Measurements from ENCODE around the gene PPP6R3.
"Not testable (repeated sequence)": the region's sequence is repeated elsewhere in the genome, so short reads cannot be mapped to it uniquely, and the experiment has no call there.

The PPP6R3 gene

GRCh38 chr11:68601147-68601546 is 140.6 kb downstream of the PPP6R3 start:
- no peak for DNase-seq (ENCODE audit: low spot score)

GRCh38 chr11:68609761-68610160 is 149.2 kb downstream of the PPP6R3 start:
- no peak for DNase-seq (ENCODE audit: low spot score)

- no peak for DNase-seq (ENCODE audit: low spot score)
Measured at GRCh38 chr11:68610452-68611116, 150.0 kb downstream of the PPP6R3 start.

GRCh38 chr11:68615657-68616056 is 155.1 kb downstream of the PPP6R3 start:
- DNase-seq (ENCODE audit: low spot score), result no peak

- DNase-seq (ENCODE audit: low spot score), result no peak
Measured at GRCh38 chr11:68617925-68618809, 157.6 kb downstream of the PPP6R3 start.

GRCh38 chr11:68621826-68622225 is 161.3 kb downstream of the PPP6R3 start:
- no peak for DNase-seq (ENCODE audit: low spot score)

GRCh38 chr11:68623706-68624105 is 163.2 kb downstream of the PPP6R3 start:
- DNase-seq (ENCODE audit: low spot score), result not testable (repeated sequence)

- DNase-seq (ENCODE audit: low spot score), result not testable (repeated sequence)
Measured at GRCh38 chr11:68625069-68625468, 164.5 kb downstream of the PPP6R3 start.

- DNase-seq (ENCODE audit: low spot score), result not testable (repeated sequence)
Measured at GRCh38 chr11:68626236-68626635, 165.7 kb downstream of the PPP6R3 start.

- DNase-seq (ENCODE audit: low spot score), result not testable (repeated sequence)
Measured at GRCh38 chr11:68628837-68629236, 168.3 kb downstream of the PPP6R3 start.

GRCh38 chr11:68632375-68632774 is 171.8 kb downstream of the PPP6R3 start:
- DNase-seq (ENCODE audit: low spot score), result not testable (repeated sequence)

GRCh38 chr11:68632802-68633201 is 172.2 kb downstream of the PPP6R3 start:
- no peak for DNase-seq (ENCODE audit: low spot score)

- not testable (repeated sequence) for DNase-seq (ENCODE audit: low spot score)
Measured at GRCh38 chr11:68634606-68635005, 174.1 kb downstream of the PPP6R3 start.

GRCh38 chr11:68635172-68635571 is 174.6 kb downstream of the PPP6R3 start:
- not testable (repeated sequence) for DNase-seq (ENCODE audit: low spot score)

- not testable (repeated sequence) for DNase-seq (ENCODE audit: low spot score)
Measured at GRCh38 chr11:68635883-68636282, 175.3 kb downstream of the PPP6R3 start.

GRCh38 chr11:68639322-68639721 is 178.8 kb downstream of the PPP6R3 start:
- DNase-seq (ENCODE audit: low spot score), result not testable (repeated sequence)

GRCh38 chr11:68641880-68642279 is 181.3 kb downstream of the PPP6R3 start:
- no peak for DNase-seq (ENCODE audit: low spot score)

GRCh38 chr11:68643585-68643984 is 183.0 kb downstream of the PPP6R3 start:
- DNase-seq (ENCODE audit: low spot score), result no peak

- DNase-seq (ENCODE audit: low spot score), result no peak
Measured at GRCh38 chr11:68646832-68647231, 186.3 kb downstream of the PPP6R3 start.

GRCh38 chr11:68649851-68650555 is 189.5 kb downstream of the PPP6R3 start:
- no peak for DNase-seq (ENCODE audit: low spot score)

GRCh38 chr11:68650801-68651200 is 190.2 kb downstream of the PPP6R3 start:
- no peak for DNase-seq (ENCODE audit: low spot score)

- DNase-seq (ENCODE audit: low spot score), result no peak
Measured at GRCh38 chr11:68651208-68651984, 190.8 kb downstream of the PPP6R3 start.
